HG02798 (cell line): Measurements from ENCODE around the gene TTC21A.

ENCODE experiments used
- ATAC-seq: cut with Tn5 transposase; IDR thresholded peaks from one replicate; pipeline ENCODE4 v1.9.1; 2021; ENCODE audit warnings: mild to moderate bottlenecking; ENCODE audit not compliant: unreplicated experiment, poor library complexity

The TTC21A gene

GRCh38 chr3:39098473-39099000 is 8.9 kb upstream of the TTC21A start:
- ATAC-seq = no peak

GRCh38 chr3:39099242-39099641 is 8.2 kb upstream of the TTC21A start:
- ATAC-seq = no peak

GRCh38 chr3:39099738-39100499 is 7.6 kb upstream of the TTC21A start:
- ATAC-seq = no peak

- ATAC-seq = no peak
These were observed 7.0 kb upstream of the TTC21A start for GRCh38 chr3:39100500-39100886.

- peak; percentile 68 for ATAC-seq
These were observed 6.3 kb upstream of the TTC21A start for GRCh38 chr3:39101022-39101689.

- no peak for ATAC-seq
These were observed 4.8 kb upstream of the TTC21A start for GRCh38 chr3:39102504-39103323.

GRCh38 chr3:39103324-39103693 is 4.2 kb upstream of the TTC21A start:
- ATAC-seq = no peak

GRCh38 chr3:39103791-39104552 is 3.5 kb upstream of the TTC21A start:
- ATAC-seq = no peak

GRCh38 chr3:39104961-39105686 is 2.4 kb upstream of the TTC21A start:
- no peak for ATAC-seq

GRCh38 chr3:39105687-39106063 is 1.8 kb upstream of the TTC21A start:
- ATAC-seq = no peak

GRCh38 chr3:39106281-39106811 is 1.1 kb upstream of the TTC21A start:
- no peak for ATAC-seq

GRCh38 chr3:39106851-39107387 is 561 bp upstream of the TTC21A start:
- ATAC-seq = peak; percentile 4

- peak; percentile 75 for ATAC-seq
These were observed 775 bp downstream of the TTC21A start for GRCh38 chr3:39108200-39108710.

- ATAC-seq = no peak
These were observed 1.6 kb downstream of the TTC21A start for GRCh38 chr3:39109086-39109485.

GRCh38 chr3:39110041-39110639 is 2.7 kb downstream of the TTC21A start:
- no peak for ATAC-seq

GRCh38 chr3:39112113-39112512 is 4.6 kb downstream of the TTC21A start:
- ATAC-seq = no peak

- no peak for ATAC-seq
These were observed 5.1 kb downstream of the TTC21A start for GRCh38 chr3:39112535-39112934.

- no peak for ATAC-seq
These were observed 5.8 kb downstream of the TTC21A start for GRCh38 chr3:39113291-39113690.
